ENCODE results near the gene AADACL4.
"Not testable (repeated sequence)": the region's sequence is repeated elsewhere in the genome, so short reads cannot be mapped to it uniquely, and the experiment has no call there.

Gene AADACL4

GRCh38 chr1:12630946-12631530 is 12.8 kb upstream of the AADACL4 start:
- no peak for DNase-seq

GRCh38 chr1:12631571-12631970 is 12.3 kb upstream of the AADACL4 start:
- DNase-seq: no peak

GRCh38 chr1:12634156-12634555 is 9.7 kb upstream of the AADACL4 start:
- no peak for DNase-seq

DNA sequence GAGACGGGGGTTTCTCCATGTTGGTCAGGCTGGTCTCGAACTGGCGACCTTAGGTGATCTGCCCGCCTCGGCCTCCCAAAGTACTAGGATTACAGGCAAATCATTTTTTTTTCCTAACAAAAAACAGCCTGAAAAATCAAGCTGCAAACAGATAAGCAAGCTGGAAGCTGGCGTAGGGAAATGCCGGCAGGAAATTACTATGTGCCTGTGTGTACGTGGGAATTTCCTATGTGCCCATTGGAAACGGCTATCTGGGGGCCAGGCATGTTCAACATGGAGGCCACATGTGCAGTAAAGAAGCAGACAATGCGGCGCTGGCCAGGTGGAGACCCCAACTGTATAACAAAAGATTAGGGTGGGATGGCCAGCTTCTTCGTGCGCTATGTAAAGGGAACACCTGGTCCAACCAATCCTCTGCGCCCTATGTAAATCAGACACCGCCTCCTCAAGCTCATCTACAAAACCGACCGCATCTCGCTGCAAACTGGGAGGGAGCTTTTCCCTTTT is 9.1 kb upstream of the AADACL4 start:
- no peak for DNase-seq

DNA sequence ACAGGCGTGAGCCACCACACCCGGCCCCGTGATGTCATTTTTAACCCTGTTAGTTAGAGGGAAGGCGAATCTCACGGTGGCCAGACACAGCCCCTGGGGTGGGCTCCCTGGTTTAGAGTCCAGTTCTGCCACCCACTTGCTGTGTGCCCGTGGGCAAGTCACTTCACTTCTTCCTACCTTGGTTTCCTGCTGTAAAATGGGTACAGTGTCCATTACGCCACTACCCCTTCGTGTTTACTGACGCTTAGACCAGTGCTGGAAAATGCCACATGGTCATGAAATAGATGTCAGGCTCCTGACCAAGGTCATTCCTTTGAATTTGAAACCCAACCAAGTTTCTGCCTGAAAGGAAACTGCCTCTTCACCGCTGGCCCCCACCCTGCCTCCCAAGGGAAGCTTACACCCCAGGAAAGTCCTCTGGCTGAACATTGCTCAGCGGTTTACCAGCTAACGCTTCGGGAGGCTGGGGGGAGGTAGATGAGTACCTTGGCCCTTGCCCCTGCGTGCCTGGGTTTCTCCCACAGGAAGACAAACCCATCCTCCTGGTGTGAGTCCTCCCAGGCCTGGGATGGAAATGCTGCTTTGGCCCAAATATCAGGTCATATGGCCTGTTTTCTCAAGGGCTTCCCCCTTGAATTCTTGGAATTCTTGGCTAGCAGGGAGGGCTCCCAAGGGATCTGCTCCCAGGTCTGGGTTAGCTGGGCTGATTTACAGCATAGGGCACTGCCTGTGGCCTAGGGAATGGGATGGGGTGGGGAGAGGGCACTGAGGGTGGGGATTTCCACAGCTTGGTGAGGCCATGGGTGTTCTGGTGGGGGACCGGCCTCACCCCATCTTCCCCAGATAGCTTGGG is 7.6 kb upstream of the AADACL4 start:
- no peak for DNase-seq

- no peak for DNase-seq
Measured at GRCh38 chr1:12637693-12638092, 6.2 kb upstream of the AADACL4 start.

- no peak for DNase-seq
Measured at GRCh38 chr1:12640237-12640957, 3.5 kb upstream of the AADACL4 start.

- no peak for DNase-seq
Measured at GRCh38 chr1:12640958-12641272, 3.0 kb upstream of the AADACL4 start.

DNA sequence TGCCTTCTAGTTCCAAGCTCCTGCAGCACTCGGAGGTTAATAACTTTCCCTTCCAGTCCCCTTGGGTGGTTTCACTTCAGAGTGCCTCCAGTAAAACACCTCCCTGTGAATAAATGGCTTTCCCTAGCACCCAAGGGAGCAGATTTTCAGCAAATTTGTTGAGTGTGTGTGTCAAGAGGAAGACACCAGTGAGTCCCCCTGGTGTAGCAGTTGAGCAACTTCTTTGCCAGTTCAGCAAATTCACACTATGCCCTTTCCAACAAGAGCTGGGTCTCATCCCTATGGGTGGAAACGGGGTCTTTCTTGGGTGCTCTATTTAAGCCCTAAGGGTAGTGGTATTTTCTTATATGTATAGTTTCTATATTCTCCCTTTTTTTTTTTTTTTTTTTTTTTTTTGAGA is 806 bp upstream of the AADACL4 start:
- DNase-seq: no peak

DNA sequence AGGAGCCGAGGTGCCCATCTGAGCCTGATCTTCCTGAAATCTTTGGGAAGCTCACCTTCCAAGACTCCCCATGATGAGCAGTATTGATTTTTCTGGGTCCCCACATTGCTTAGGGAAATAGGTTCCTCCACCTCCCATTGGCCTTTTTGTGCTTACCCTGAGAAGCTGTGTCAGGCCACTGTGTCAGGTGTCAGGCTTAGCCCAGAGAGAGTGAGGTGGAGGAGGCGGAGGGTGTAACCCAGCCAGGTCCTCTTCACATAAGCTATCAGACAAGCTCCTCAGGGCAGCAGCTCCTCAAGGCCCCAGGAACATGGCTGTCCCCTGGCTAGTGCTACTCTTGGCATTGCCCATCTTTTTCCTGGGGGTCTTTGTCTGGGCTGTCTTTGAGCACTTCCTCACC is 352 bp downstream of the AADACL4 start:
- DNase-seq: no peak

- DNase-seq: no peak
Measured at GRCh38 chr1:12644829-12645228, 944 bp downstream of the AADACL4 start.

- DNase-seq: not testable (repeated sequence)
Measured at GRCh38 chr1:12645401-12645800, 1.5 kb downstream of the AADACL4 start.

GRCh38 chr1:12648741-12649140 is 4.9 kb downstream of the AADACL4 start:
- DNase-seq: no peak

DNA sequence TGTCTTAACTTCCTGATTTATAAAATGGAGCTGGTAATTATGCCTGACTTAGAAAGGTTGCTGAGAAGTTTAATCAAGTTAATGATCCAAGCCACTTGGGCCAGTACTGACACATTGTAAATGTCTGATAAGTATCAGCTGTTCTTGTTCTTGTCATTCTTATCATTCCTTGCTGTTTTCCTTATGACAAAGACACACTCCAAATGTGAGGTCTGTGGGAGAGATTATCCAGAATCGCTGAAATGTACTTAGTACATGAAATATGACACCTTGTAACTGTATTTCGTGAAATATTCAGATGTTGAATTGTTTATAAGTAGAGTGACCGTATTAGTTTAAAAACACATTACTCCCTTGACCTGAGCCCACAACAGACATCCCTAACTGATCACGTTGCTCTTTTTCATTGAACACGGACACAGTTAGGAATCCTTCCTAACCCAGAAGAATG is 6.1 kb downstream of the AADACL4 start:
- no peak for DNase-seq

DNA sequence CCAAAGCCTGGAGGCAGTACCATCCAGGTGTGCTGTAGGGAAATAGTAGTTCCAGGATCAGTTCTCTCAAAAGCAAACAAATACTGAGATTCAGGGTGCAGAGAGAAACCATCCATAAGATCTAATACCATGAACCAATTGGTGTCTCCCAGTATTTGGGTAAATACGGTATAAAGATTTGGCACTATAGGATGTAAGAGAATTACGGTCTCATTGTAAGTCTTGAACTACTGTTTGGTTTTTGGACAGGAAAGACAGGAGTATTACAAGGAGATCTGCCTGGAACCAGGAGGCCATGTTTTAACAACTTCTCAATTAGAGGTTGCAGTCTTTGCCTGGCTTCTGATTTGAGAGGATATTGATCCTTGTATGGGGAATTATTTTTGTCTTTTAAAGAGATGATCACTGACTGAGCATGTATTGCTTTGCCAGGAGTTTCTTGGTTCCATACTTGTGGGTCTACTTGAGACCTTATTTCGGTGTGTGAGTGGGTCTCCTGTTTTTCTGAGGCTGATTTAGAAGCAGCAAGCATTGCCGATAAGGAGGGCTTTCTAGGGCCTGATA is 10.2 kb downstream of the AADACL4 start:
- no peak for DNase-seq

- DNase-seq: no peak
Measured at GRCh38 chr1:12654657-12655056, 10.8 kb downstream of the AADACL4 start.

DNA sequence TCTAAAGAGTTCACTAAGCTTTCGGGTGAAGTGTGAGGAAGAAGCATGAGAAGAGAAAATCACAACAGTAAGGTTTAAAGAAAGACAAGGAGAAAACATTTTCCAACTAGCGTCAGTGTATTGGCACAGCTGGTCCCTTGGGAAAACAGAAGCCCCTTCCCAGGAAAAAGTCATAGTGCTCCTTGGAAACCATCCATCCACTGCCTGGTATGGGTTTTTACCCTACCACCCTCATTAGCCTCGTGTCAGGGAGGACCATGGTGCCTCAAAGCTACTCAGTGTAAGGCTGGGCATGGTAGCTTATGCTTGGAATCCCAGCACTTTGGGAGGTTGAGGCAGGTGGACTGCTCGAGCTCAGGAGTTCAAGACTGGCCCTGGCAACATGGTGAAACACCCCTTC is 12.7 kb downstream of the AADACL4 start:
- DNase-seq: no peak

- no peak for DNase-seq
Measured at GRCh38 chr1:12657060-12657884, 13.4 kb downstream of the AADACL4 start.

DNA sequence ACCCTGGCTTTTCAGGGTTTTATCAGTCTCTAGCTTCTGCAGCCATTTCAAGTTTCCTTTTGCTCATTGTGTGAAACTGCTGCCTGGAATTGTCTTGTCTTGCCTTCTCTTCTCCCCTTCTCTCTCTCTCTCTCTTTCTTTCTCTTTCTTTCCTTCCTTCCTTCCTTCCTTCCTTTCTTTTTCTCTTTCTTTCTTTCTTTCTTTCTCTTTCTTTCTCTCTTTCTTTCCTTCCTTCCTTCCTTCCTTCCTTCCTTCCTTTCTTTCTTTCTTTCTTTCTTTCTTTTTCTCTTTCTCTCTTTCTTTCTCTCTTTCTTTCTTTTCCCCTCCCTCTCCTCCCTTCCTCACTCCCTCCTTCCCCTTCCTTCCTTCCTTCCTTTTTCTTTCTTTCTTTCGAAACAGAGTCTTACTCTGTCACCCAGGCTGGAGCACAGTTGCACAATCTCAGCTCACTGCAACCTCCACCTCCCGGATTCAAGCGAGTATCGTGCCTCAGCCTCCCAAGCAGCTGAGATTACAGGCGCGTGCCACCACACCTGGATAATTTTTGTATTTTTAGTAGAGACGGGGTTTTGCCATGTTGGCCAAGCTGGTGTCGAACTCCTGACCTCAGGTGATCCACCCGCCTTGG is 14.1 kb downstream of the AADACL4 start:
- DNase-seq: not testable (repeated sequence)

DNA sequence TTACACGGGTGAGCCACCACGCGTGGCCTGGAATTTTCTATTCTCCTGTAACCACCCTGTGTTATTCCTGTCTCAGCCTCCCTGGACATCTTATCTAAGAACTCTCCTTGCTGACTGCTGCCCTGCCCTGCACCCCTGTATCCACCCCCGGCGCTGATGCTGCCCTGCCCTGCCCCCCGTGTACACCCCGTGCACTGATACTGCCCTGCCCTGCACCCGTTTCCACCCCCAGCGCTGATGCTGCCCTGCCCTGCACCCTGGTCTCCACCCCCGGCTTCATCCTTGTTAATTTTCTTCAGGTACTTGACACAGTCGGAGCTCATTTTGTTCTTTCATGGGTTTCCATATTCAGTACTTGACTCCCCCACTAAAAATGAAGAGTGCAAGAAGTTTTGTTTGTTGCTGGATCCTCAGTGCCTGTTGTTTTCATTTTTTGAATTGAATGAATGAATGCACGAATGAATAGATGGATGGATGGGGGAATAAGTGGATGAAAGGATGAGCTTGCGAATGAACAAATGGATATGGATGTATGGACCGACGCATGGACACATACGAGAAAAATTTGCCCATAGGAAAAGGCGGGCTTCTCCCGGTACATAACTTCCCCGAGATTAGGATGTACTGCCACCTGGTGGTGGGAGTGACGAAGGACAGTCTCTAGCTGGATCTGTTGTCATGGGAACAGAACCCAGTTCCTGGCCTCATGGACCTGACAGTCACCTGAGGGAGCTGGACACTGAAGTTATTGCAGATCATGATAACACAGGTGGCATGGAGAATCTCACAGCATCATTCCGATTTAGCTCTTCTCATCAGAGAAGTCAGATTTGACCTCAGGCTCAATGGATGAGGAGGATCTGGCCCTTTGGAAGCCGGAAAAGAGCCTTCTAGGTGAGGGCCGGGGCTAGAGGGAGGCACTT is 14.9 kb downstream of the AADACL4 start:
- DNase-seq: peak; percentile 87
